Fibroblast of mammary gland (primary cell): ENCODE results near the gene PTGES3.

ENCODE experiments used
- DNase-seq: peaks from one replicate; pipeline ENCODE4 v3.0.0-alpha.2; 2010; ENCODE audit warnings: low read depth
- H3K4me3 ChIP-seq: 2 replicates; pipeline ENCODE4 v1.5.1; 2011; ENCODE audit warnings: low read depth, mild to moderate bottlenecking, low read length, moderate library complexity; ENCODE audit not compliant: control insufficient read depth
- CTCF ChIP-seq: conservative IDR thresholded peaks from 2 replicates; pipeline ENCODE4 v1.5.1; 2011; ENCODE audit warnings: low read depth, low read length, inconsistent platforms; ENCODE audit not compliant: control insufficient read depth, insufficient read depth

The PTGES3 gene

GRCh38 chr12:56719056-56719455, 31.0 kb upstream of the PTGES3 start:
- TF ChIP-seq CTCF = no peak
- H3K4me3 ChIP-seq = no peak overlapping the region
- no peak for DNase-seq

GRCh38 chr12:56718636-56719035, 30.6 kb upstream of the PTGES3 start:
- no peak for TF ChIP-seq CTCF
- no peak for DNase-seq
- no peak overlapping the region for H3K4me3 ChIP-seq

GRCh38 chr12:56718149-56718548, 30.1 kb upstream of the PTGES3 start:
- TF ChIP-seq CTCF = no peak
- H3K4me3 ChIP-seq = no peak overlapping the region
- no peak for DNase-seq

- H3K4me3 ChIP-seq = no peak overlapping the region
- no peak for TF ChIP-seq CTCF
- no peak for DNase-seq
These were observed 29.1 kb upstream of the PTGES3 start for GRCh38 chr12:56716933-56717880.

GRCh38 chr12:56716458-56716857, 28.4 kb upstream of the PTGES3 start:
- TF ChIP-seq CTCF = no peak
- H3K4me3 ChIP-seq = no peak overlapping the region
- DNase-seq = no peak

GRCh38 chr12:56715798-56716197, 27.7 kb upstream of the PTGES3 start:
- H3K4me3 ChIP-seq = no peak overlapping the region
- TF ChIP-seq CTCF = no peak
- no peak for DNase-seq

- DNase-seq = no peak
- no peak for TF ChIP-seq CTCF
These were observed 26.4 kb upstream of the PTGES3 start for GRCh38 chr12:56714431-56714929.

More at GRCh38 chr12:56714431-56714929, 26.4 kb upstream of the PTGES3 start:
- H3K4me3 ChIP-seq = no peak overlapping the region
